Panc1 (cell line): Measurements from ENCODE around the gene TMEM242. TPM values are rescaled to one million over a fixed set of nuclear protein-coding genes. Genes with fewer than 3 reads are reported as not detected.

Source experiments
- ATAC-seq: fragments of 200-7000 bp; cut with Tn5 transposase; 2 replicates; pipeline ENCODE4 v1.9.1; 2020; ENCODE audit warnings: mild to moderate bottlenecking, moderate library complexity
- BruUV-seq: library from RNA; stranded (reverse); fragments of 400-500 nt; replicated peaks from 2 replicates; lab custom pipeline; 2021; lab: Mats Ljungman, UMichigan
- CTCF ChIA-PET: fragments of 300-600 bp; sonication (Branson Sonifier 250); formaldehyde crosslinking; loops from one replicate; lab custom pipeline; 2022; ENCODE audit warnings: antibody characterized with exemption; lab: Charles Lee
- POLR2A ChIA-PET: fragments of 300-600 bp; sonication (Branson Sonifier 250); formaldehyde crosslinking; loops from one replicate; lab custom pipeline; 2022; ENCODE audit warnings: antibody characterized with exemption; lab: Charles Lee
- DNase-seq: peaks from one replicate; pipeline ENCODE4 v3.0.0-alpha.2; 2010; ENCODE audit warnings: low read depth, low spot score
- H3K27ac ChIP-seq: 2 replicates; pipeline ENCODE4 v1.5.1; 2011; ENCODE audit warnings: mild to moderate bottlenecking, low read length, inconsistent platforms
- H3K27me3 ChIP-seq: fragments of 200-500 bp; sonication (Bioruptor generic); 2 replicates; pipeline ENCODE4 v1.6.0; 2014; ENCODE audit warnings: low read length, inconsistent platforms; ENCODE audit not compliant: control insufficient read depth, insufficient read depth
- H3K36me3 ChIP-seq: fragments of 200-500 bp; sonication (Bioruptor generic); 2 replicates; pipeline ENCODE4 v1.5.1; 2014; ENCODE audit warnings: inconsistent platforms, mild to moderate bottlenecking, low read length, moderate library complexity; ENCODE audit not compliant: control insufficient read depth, insufficient read depth
- H3K4me1 ChIP-seq: 2 replicates; pipeline ENCODE4 v1.5.1; 2011; ENCODE audit warnings: inconsistent platforms, mild to moderate bottlenecking, low read length, moderate library complexity; ENCODE audit not compliant: control insufficient read depth, insufficient read depth
- H3K4me3 ChIP-seq, 2 experiments: 2 replicates each; pipeline ENCODE4 v1.5.1; 2011 to 2012; ENCODE audit warnings: low read depth in 2 of 2, low read length in 2 of 2, mild to moderate bottlenecking in 2 of 2, inconsistent platforms in 1 of 2, moderate library complexity in 1 of 2
- H3K9me3 ChIP-seq: fragments of 200-500 bp; sonication (Bioruptor generic); 2 replicates; pipeline ENCODE4 v1.5.1; 2014; ENCODE audit warnings: low read depth, mild to moderate bottlenecking, inconsistent platforms, low read length, moderate library complexity; ENCODE audit not compliant: control insufficient read depth, insufficient read depth
- POLR2AphosphoS5 ChIP-seq: IDR thresholded peaks from 2 replicates; pipeline ENCODE4 v1.6.1; 2012; ENCODE audit warnings: mild to moderate bottlenecking, low read depth, low read length, moderate library complexity
- SIN3A ChIP-seq: IDR thresholded peaks from 2 replicates; pipeline ENCODE4 v1.6.1; 2012; ENCODE audit warnings: low read depth, mild to moderate bottlenecking, low read length, moderate library complexity, borderline replicate concordance; ENCODE audit not compliant: insufficient read depth
- TCF7L2 ChIP-seq: IDR thresholded peaks from 2 replicates; pipeline ENCODE4 v1.6.1; 2011; ENCODE audit warnings: mild to moderate bottlenecking, low read depth, low read length, inconsistent platforms
- in situ Hi-C: cut with HindIII; loops from 2 replicates; pipeline ENCODE4 v1.10.0; 2016; ENCODE audit warnings: low sequenced_read_pairs, low pct_unique_long_range_greater_than_20kb
- intact Hi-C: fragments of 100-400 bp; cut with micrococcal nuclease; formaldehyde crosslinking; loops from one replicate; pipeline ENCODE4 v1.10.0; 2022; ENCODE audit not compliant: unreplicated experiment
- total RNA-seq: library from RNA; stranded (reverse); gene quantifications from one replicate; pipeline ENCODE4 v1.2.1, GENCODE V29; 2021; ENCODE audit not compliant: unreplicated experiment
- TF ChIP-seq, protein P1 (sequence below): fragments of 450-650 bp; IDR thresholded peaks from 2 replicates; pipeline ENCODE4 v1.5.1; 2017; ENCODE audit warnings: mild to moderate bottlenecking
- TF ChIP-seq, protein P2 (sequence below), 2 experiments: IDR thresholded peaks; 2 replicates each; pipeline ENCODE4 v1.6.1; 2011 to 2012; ENCODE audit warnings: low read depth in 2 of 2, control low read depth in 1 of 2, low read length in 1 of 2, mild to moderate bottlenecking in 1 of 2, moderate library complexity in 1 of 2; ENCODE audit not compliant: insufficient read depth in 1 of 2

Gene TMEM242
- total RNA-seq, 1 experiment from 2014 or later = 6.8 TPM

- TF ChIP-seq, protein P1, sequence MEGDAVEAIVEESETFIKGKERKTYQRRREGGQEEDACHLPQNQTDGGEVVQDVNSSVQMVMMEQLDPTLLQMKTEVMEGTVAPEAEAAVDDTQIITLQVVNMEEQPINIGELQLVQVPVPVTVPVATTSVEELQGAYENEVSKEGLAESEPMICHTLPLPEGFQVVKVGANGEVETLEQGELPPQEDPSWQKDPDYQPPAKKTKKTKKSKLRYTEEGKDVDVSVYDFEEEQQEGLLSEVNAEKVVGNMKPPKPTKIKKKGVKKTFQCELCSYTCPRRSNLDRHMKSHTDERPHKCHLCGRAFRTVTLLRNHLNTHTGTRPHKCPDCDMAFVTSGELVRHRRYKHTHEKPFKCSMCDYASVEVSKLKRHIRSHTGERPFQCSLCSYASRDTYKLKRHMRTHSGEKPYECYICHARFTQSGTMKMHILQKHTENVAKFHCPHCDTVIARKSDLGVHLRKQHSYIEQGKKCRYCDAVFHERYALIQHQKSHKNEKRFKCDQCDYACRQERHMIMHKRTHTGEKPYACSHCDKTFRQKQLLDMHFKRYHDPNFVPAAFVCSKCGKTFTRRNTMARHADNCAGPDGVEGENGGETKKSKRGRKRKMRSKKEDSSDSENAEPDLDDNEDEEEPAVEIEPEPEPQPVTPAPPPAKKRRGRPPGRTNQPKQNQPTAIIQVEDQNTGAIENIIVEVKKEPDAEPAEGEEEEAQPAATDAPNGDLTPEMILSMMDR = no peak
- TF ChIP-seq, protein P2, sequence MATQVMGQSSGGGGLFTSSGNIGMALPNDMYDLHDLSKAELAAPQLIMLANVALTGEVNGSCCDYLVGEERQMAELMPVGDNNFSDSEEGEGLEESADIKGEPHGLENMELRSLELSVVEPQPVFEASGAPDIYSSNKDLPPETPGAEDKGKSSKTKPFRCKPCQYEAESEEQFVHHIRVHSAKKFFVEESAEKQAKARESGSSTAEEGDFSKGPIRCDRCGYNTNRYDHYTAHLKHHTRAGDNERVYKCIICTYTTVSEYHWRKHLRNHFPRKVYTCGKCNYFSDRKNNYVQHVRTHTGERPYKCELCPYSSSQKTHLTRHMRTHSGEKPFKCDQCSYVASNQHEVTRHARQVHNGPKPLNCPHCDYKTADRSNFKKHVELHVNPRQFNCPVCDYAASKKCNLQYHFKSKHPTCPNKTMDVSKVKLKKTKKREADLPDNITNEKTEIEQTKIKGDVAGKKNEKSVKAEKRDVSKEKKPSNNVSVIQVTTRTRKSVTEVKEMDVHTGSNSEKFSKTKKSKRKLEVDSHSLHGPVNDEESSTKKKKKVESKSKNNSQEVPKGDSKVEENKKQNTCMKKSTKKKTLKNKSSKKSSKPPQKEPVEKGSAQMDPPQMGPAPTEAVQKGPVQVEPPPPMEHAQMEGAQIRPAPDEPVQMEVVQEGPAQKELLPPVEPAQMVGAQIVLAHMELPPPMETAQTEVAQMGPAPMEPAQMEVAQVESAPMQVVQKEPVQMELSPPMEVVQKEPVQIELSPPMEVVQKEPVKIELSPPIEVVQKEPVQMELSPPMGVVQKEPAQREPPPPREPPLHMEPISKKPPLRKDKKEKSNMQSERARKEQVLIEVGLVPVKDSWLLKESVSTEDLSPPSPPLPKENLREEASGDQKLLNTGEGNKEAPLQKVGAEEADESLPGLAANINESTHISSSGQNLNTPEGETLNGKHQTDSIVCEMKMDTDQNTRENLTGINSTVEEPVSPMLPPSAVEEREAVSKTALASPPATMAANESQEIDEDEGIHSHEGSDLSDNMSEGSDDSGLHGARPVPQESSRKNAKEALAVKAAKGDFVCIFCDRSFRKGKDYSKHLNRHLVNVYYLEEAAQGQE (IDR thresholded peaks at IDR 0.05; ENCODE audit: insufficient read depth in 1 of 2, low read depth in 2 of 2, low read length in 1 of 2) = no peak
- TF ChIP-seq POLR2AphosphoS5 = no peak
- TF ChIP-seq TCF7L2 = no peak
- no peak for TF ChIP-seq SIN3A
- no peak overlapping the region for H3K4me3 ChIP-seq
- H3K27me3 ChIP-seq = no peaks in the 10 kb centered on the region
- DNase-seq (no peak), ATAC-seq (no peak)
- no peak overlapping the region for H3K27ac ChIP-seq
- no peaks in the 10 kb centered on the region for H3K9me3 ChIP-seq
- peaks cover 6% of the 10 kb centered on the region; the same call in 1 of the 2 replicates for H3K4me1 ChIP-seq
- ChIA-PET CTCF (interaction anchor here (1.4 kb wide), 1 partner anchor 18 kb away, joined by 10 read pairs; no protein-coding TSS in a partner anchor), POLR2A (no interaction called here)
- intact Hi-C loops (no loop called here), in situ Hi-C loops (no loop called here)
- no peaks in the 10 kb centered on the region; the same call in 1 of the 2 replicates for H3K36me3 ChIP-seq
- no TSS peak for BruUV-seq
These were observed 10.2 kb upstream of the TMEM242 start for GRCh38 chr6:157333537-157333936.

GRCh38 chr6:157332813-157333212, 9.5 kb upstream of the TMEM242 start:
- in situ Hi-C loops (no loop called here), intact Hi-C loops (no loop called here)
- TF ChIP-seq TCF7L2 (no peak), SIN3A (no peak), POLR2AphosphoS5 (no peak)
- TF ChIP-seq, protein P1 = no peak
- TF ChIP-seq, protein P2 (IDR thresholded peaks at IDR 0.05; ENCODE audit: insufficient read depth in 1 of 2, low read depth in 2 of 2, low read length in 1 of 2) = no peak
- DNase-seq (no peak), ATAC-seq (no peak)
- no TSS peak for BruUV-seq
- peaks cover 6% of the 10 kb centered on the region; the same call in 1 of the 2 replicates for H3K4me1 ChIP-seq
- H3K36me3 ChIP-seq = no peaks in the 10 kb centered on the region; the same call in 1 of the 2 replicates
- H3K9me3 ChIP-seq = no peaks in the 10 kb centered on the region
- no peaks in the 10 kb centered on the region for H3K27me3 ChIP-seq
- H3K4me3 ChIP-seq = no peak overlapping the region
- CTCF ChIA-PET = no interaction called here
- POLR2A ChIA-PET = interaction anchor here (0.6 to 2.2 kb wide), 2 partner anchors 10 to 47 kb away, joined by 4 read pairs; partner anchors contain the start of gene TMEM242
- no peak overlapping the region for H3K27ac ChIP-seq
